BJ (cell line): ENCODE results near the gene EEF2KMT. TPM values are rescaled to one million over a fixed set of nuclear protein-coding genes. Genes with fewer than 3 reads are reported as not detected.

Source experiments
- CTCF ChIA-PET: fragments of 350-600 bp; formaldehyde crosslinking; extraction: SDS; loops from one replicate; lab custom pipeline; 2021; ENCODE audit warnings: antibody characterized with exemption, inconsistent platforms; lab: Yijun Ruan, JAX
- POLR2A ChIA-PET: fragments of 300-600 bp; sonication (Branson Sonifier 250); formaldehyde crosslinking; extraction: SDS; loops from one replicate; lab custom pipeline; 2021; ENCODE audit warnings: antibody characterized with exemption; lab: Charles Lee
- DNase-seq: peaks from one replicate; pipeline ENCODE4 v3.0.0-alpha.2; 2011; ENCODE audit warnings: low read depth
- H3K27me3 ChIP-seq: 2 replicates; pipeline ENCODE4 v1.6.0; 2011; ENCODE audit warnings: low read length; ENCODE audit not compliant: control insufficient read depth, insufficient read depth
- H3K36me3 ChIP-seq: 2 replicates; pipeline ENCODE4 v1.5.1; 2011; ENCODE audit warnings: low read length; ENCODE audit not compliant: control insufficient read depth, insufficient read depth
- H3K4me3 ChIP-seq: 2 replicates; pipeline ENCODE4 v1.5.1; 2011; ENCODE audit warnings: low read depth, mild to moderate bottlenecking, control low read depth, low read length
- CTCF ChIP-seq: IDR thresholded peaks from 2 replicates; pipeline ENCODE4 v1.5.1; 2011; ENCODE audit warnings: low read depth, mild to moderate bottlenecking, control low read depth, inconsistent platforms, low read length, moderate library complexity; ENCODE audit not compliant: insufficient read depth
- polyA plus RNA-seq: library from polyadenylated mRNA; depleted of rRNA; stranded (reverse); fragments of >200 nt; gene quantifications from 2 replicates; pipeline ENCODE4 v1.2.3, GENCODE V29; 2011

EEF2KMT gene
- polyA plus RNA-seq, 1 experiment = 8.5 TPM

GRCh38 chr16:5064915-5065314 lies 32.7 kb downstream of the EEF2KMT start:
- Histone ChIP-seq H3K36me3 (no peaks in the 10 kb centered on the region), H3K4me3 (no peak overlapping the region), H3K27me3 (peaks cover 2% of the 10 kb centered on the region)
- CTCF ChIA-PET = no interaction called here
- no peak for DNase-seq
- no peak for TF ChIP-seq CTCF
- POLR2A ChIA-PET = interaction anchor here (0.6 kb wide), 1 partner anchor 31 kb away, joined by 3 read pairs; the partner anchor contains the start of gene NAGPA

DNA sequence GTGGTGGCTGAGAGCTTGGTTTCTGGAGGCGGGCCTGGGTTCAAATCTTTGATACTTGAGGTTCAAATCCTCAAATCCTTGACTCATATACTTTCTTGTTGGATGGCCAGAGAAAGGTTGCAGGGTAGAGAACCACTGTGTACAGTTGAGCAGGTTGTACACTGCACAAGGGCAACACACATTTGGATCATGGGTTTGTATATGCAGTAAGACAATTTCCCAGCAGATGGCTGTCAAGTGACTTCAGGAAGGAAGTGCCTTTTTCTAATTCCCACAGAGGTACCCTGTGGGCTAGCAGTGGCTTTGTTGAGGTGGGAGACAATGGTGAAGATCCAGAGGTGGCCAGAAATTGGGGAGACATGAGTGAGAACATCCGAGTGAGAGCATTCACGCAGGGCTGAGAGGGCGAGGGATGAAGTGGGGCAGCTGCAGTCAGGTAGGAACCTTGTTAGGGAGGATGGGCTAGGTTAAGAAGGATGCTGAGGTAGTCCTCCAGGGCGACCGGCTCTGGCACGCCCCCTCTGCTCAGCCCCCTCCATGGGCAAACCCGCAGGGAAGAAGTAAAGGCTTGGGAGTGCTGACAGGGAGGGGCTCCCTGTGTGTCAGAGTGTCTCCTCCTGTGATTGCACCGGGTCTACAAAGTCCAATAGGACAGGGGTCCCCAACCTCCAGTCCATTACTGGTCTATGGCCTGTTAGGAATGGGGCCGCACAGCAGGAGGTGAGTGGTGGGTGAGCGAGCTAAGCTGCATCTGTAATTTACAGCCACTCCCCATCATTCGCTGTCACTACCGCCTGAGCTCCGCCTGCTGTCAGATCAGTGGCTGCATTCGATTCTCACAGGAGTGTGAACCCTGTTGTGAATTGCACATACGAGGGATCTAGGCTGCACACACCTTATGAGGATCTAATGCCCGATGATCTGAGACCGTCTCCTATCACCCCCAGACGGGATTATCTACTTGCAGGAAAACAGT lies 34.5 kb downstream of the EEF2KMT start:
- ChIA-PET CTCF (interaction anchor here (0.6 to 0.8 kb wide), 2 partner anchors 29 to 439 kb away, joined by 3 read pairs; partner anchors contain the start of gene MGRN1), POLR2A (no interaction called here)
- DNase-seq = no peak

DNA sequence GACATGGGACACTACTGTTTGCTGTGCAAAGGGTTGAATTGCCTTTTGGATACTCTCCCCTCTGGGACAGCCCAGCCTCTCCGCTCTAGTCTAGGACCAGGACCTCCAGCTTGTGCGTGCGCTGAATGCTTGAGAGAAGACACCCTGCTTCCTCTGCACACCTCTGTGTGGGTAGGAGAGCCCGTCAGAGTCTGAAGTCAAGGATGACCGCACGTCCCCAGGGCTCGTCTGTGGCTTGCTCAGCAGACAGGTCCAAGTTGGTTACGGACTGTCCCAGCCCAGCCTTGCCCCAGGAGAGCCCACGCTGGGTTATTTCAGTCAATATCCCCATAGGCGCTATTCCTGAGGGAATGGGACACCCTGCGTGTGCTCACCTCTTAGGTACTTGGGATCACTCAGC lies 35.5 kb downstream of the EEF2KMT start:
- POLR2A ChIA-PET = no interaction called here
- TF ChIP-seq CTCF = no peak
- H3K27me3 ChIP-seq = peaks cover 2% of the 10 kb centered on the region
- H3K4me3 ChIP-seq = no peak overlapping the region
- DNase-seq = no peak
- H3K36me3 ChIP-seq = no peaks in the 10 kb centered on the region
- CTCF ChIA-PET = interaction anchor here (0.8 kb wide), 1 partner anchor 30 kb away, joined by 3 read pairs; no protein-coding TSS in a partner anchor

More for the DNA sequence above, 34.5 kb downstream of the EEF2KMT start:
- H3K36me3 ChIP-seq = no peaks in the 10 kb centered on the region
- no peak for TF ChIP-seq CTCF
- H3K27me3 ChIP-seq = peaks cover 2% of the 10 kb centered on the region
- H3K4me3 ChIP-seq = no peak overlapping the region

GRCh38 chr16:5060073-5060641 lies 37.4 kb downstream of the EEF2KMT start:
- H3K36me3 ChIP-seq = no peaks in the 10 kb centered on the region
- H3K27me3 ChIP-seq = peaks cover 2% of the 10 kb centered on the region; the same call in 1 of the 2 replicates
- no peak for TF ChIP-seq CTCF
- H3K4me3 ChIP-seq = no peak overlapping the region
- ChIA-PET POLR2A (interaction anchor here (0.6 kb wide), 1 partner anchor 26 kb away, joined by 12 read pairs; no protein-coding TSS in a partner anchor), CTCF (no interaction called here)
- no peak for DNase-seq
